ENCODE data around the gene LZTS2.
A peak's percentile ranks its signal among the peaks of the same experiment; 100 is the strongest.

LZTS2 gene

GRCh38 chr10:100995181-100995580 lies 4.4 kb upstream of the LZTS2 start:
- TF ChIP-seq, protein P1, sequence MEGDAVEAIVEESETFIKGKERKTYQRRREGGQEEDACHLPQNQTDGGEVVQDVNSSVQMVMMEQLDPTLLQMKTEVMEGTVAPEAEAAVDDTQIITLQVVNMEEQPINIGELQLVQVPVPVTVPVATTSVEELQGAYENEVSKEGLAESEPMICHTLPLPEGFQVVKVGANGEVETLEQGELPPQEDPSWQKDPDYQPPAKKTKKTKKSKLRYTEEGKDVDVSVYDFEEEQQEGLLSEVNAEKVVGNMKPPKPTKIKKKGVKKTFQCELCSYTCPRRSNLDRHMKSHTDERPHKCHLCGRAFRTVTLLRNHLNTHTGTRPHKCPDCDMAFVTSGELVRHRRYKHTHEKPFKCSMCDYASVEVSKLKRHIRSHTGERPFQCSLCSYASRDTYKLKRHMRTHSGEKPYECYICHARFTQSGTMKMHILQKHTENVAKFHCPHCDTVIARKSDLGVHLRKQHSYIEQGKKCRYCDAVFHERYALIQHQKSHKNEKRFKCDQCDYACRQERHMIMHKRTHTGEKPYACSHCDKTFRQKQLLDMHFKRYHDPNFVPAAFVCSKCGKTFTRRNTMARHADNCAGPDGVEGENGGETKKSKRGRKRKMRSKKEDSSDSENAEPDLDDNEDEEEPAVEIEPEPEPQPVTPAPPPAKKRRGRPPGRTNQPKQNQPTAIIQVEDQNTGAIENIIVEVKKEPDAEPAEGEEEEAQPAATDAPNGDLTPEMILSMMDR (IDR thresholded peaks at IDR 0.05; ENCODE audit: low read depth, low read length): no peak
- H3K4me3 ChIP-seq (ENCODE audit: low read depth, low read length): no peak overlapping the region

- peak overlapping the region; percentile 91 for H3K4me3 ChIP-seq (ENCODE audit: low read depth, low read length)
- TF ChIP-seq, protein P1 (IDR thresholded peaks at IDR 0.05; ENCODE audit: low read depth, low read length): no peak
Measured at GRCh38 chr10:100996678-100997359, 2.8 kb upstream of the LZTS2 start.

DNA sequence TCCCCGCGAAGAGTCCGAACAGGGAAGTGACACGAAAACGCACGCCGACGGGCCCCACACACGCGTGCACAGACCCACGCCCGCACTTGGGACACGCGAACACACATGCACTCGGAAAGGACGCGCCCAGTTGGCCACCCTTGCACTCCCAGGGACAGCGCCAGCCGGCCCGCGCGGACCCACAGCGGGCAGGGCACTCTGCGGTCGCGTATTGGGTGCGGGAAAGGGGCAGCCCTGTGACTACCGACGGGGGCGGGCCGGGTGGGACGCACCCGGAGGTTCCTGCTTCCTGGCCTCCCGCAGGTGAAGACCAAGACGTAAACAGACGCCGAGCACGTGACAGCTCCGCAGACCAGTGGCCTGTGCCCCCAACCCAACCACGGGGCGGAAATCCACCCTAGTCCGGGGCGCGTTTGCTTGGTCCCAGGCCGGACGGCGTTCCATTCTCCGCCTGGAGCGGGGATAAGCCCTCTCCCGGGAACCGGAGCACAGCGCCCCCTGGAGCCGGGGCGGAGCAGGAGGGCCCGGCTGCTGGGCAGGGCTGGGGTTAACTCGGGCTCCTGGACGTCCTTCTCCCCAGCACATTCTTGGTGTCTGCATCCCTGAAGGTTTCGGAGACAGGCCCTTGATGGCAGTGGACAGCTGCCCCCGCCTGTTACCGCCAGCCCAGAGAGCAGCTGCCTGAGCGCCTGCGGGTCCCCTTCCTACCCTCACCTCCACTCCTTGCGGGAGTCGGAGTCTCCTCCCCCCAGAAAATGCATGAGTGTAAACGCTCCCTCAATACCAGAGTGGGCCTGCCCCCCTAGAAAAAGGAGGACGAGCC lies 2.0 kb upstream of the LZTS2 start:
- TF ChIP-seq, protein P1 (IDR thresholded peaks at IDR 0.05; ENCODE audit: low read depth, low read length): peak; percentile 79
- peak overlapping the region; percentile 91 for H3K4me3 ChIP-seq (ENCODE audit: low read depth, low read length)

DNA sequence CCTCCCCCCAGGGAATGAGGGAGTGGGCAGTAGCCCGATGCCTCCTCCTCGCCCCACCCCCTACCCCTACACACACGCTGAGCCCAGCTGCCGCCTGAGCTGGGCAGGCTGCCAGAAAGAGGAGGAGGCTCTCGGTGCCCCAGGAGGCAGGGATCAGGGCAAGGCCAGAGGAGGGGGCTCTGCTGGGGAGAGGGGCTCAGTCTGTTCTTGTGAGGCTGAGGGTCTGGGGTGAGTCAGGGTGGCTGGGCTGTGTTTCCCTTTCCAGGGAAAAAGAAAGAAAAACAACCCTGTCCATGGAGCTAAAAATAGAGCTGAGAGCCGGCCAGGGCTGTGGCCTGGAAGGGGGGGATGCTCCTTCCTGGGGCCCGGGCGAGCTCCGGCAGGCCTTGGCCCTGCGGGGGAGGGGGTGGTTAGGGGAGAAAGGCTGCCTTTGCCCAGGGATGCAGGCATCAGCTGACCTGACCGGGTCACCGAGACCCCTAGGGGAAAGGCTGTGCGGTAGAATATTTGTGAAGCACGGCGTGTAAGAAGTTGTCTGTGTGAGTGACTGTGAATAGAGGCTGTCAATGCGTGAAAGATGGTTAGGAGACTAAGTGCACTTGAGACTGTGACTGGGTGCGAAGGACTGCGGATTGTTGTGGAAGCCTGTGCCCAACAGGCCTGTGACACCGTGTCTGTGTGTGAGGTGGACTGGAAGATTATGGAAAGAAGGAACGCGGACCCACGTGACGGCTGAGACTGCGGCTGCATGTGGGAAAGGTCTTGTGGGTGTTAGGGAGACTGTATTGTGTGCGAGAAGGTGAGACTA lies 1.2 kb upstream of the LZTS2 start:
- H3K4me3 ChIP-seq (ENCODE audit: low read depth, low read length): peak overlapping the region; percentile 91
- TF ChIP-seq, protein P1 (IDR thresholded peaks at IDR 0.05; ENCODE audit: low read depth, low read length): no peak

DNA sequence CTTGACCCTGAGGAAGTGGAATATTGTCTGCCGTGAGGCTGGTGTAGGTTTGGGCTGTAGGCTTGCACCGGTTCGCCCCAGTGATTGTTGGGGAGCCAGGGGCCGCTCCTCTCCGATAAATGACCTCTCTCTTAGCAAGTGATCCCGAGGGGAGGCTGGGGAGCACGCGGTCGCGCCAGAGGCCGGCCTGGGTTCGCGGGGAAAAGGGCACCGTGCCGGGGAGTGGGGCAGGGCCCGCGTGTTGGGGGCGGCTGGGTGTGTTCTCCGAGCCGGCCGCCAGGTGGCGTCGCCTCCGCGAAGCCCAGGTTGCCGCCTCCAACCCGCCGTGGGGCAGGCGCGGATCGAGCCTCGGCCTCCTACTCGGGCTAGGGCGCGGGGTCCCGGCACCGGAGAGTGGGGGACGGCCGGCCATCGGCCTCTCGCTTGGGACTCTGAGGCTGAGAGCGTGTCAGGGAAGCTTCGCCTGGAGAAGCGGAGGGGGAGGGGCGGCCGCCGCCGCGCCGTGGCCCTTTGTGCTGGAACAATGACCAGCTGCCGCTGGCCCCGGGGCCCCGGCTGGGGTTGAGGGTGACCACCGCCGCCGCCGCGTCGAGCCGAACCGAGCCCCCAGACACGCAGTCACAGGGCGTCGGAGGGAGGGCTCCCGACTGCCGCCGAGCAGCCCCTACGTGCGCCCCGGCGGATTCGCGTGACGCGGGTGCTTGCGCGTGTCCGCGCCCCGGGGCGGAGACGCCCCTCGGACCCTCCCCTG lies 442 bp upstream of the LZTS2 start:
- peak overlapping the region; percentile 91 for H3K4me3 ChIP-seq (ENCODE audit: low read depth, low read length)
- TF ChIP-seq, protein P1 (IDR thresholded peaks at IDR 0.05; ENCODE audit: low read depth, low read length): peak; percentile 81

DNA sequence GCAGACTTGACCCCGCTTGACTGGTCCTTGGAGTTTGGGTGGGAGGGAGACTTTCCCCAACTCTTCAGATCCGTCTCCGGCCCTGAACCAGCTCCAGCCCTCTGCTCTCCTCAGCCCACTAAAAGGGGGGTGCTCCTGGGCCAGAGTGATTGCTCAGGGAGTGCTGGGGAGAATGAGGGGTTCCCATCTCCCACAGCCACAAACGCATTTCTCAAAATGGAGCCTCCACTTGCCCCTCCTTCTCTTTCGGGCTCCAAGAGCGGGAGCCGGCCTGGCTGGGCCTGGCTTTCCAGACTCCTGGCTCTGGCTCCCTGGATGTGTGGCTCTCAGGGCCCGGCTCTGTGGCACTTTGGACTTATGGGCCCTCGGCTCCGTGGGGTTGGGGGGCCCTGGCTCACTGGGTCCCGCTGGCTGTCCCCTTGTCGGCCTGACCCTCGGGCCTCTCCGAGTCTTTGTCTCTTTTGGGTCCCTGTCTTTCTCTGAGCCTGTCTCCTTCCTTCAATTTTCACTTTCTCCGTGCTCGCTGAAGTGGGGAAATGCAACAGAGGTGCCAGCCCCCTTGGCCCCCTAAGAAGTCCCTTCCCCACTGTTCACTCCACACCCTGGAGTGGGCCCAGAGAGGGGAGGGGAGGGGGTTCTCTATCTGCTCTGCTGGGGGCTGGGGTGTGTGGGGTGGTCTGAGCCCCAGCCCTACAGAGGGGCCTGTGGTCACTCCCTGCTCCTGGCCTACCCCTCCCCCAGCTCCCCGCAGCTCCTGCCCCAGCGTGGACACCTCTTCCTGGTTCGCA lies 713 bp downstream of the LZTS2 start:
- H3K4me3 ChIP-seq (ENCODE audit: low read depth, low read length): peak overlapping the region; percentile 91
- TF ChIP-seq, protein P1 (IDR thresholded peaks at IDR 0.05; ENCODE audit: low read depth, low read length): no peak
